Activated T-cell treated with anti-CD3 and anti-CD28 coated beads for 4 hours (primary cell): ENCODE results near the gene TPM1.
"Not testable (repeated sequence)": the region's sequence is repeated elsewhere in the genome, so short reads cannot be mapped to it uniquely, and the experiment has no call there.

ENCODE experiments used
- DNase-seq: peaks from one replicate; pipeline ENCODE4 v3.0.0-alpha.2; 2020

TPM1 gene

GRCh38 chr15:63105354-63105753, 62.8 kb downstream of the TPM1 start:
- not testable (repeated sequence) for DNase-seq

GRCh38 chr15:63107895-63108546, 65.5 kb downstream of the TPM1 start:
- DNase-seq = no peak

- no peak for DNase-seq
These were observed 67.0 kb downstream of the TPM1 start for GRCh38 chr15:63109498-63109897.

DNA sequence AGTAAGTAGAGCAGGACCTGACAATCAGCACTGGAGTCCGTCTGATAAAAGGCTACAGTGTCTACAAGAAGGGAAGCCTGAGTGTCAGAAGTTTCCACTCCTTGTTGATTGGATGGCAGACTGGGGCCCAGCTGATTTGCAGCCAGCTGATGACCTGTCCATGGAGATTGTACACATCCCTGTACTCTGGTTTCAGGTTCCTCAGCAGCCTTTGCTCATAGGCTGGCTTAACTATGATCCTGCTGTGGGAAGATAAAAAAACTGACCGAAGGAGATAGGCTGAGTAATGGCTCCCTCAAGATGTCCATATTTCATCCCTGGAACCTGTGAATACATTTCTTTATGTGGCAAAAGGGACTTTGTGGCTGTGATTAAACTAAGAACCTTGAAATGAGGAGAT, 67.4 kb downstream of the TPM1 start:
- no peak for DNase-seq

GRCh38 chr15:63110428-63111026, 68.0 kb downstream of the TPM1 start:
- DNase-seq = no peak

DNA sequence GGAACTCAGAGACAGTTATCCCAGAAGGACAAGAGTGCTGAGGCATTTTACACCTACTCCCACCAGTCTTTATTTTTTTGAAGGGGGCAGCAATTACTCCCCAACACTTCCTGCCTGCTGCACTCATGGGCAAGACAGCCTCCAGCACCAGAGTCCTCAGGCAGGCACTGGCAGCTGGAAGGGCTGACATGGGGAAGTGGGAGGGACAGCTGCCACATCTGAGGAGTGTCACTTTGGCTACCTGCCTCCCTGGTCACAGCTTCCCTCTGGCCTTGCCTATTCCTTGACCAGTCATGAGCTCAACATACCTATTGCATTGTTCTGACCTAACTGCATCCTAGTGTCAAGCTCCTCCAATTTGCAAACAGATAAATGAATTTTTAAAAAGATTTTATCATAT, 68.9 kb downstream of the TPM1 start:
- no peak for DNase-seq

GRCh38 chr15:63112871-63113270, 70.3 kb downstream of the TPM1 start:
- DNase-seq = no peak

GRCh38 chr15:63114465-63114864, 71.9 kb downstream of the TPM1 start:
- DNase-seq = no peak
